T follicular helper cell (primary cell): Measurements from ENCODE around the gene UMAD1.

ENCODE experiments used
- DNase-seq: peaks from one replicate; pipeline ENCODE4 v3.0.0-alpha.2; 2020; ENCODE audit warnings: low read depth

The UMAD1 gene

GRCh38 chr7:7830122-7830878 lies 189.7 kb downstream of the UMAD1 start:
- DNase-seq = no peak

GRCh38 chr7:7832518-7832917 lies 192.0 kb downstream of the UMAD1 start:
- DNase-seq = no peak

- DNase-seq = no peak
These were observed 194.2 kb downstream of the UMAD1 start for GRCh38 chr7:7834761-7835160.

GRCh38 chr7:7841027-7841426 lies 200.5 kb downstream of the UMAD1 start:
- no peak for DNase-seq

GRCh38 chr7:7843240-7843639 lies 202.7 kb downstream of the UMAD1 start:
- DNase-seq = no peak

GRCh38 chr7:7843972-7844371 lies 203.4 kb downstream of the UMAD1 start:
- no peak for DNase-seq

GRCh38 chr7:7848246-7848645 lies 207.7 kb downstream of the UMAD1 start:
- no peak for DNase-seq

GRCh38 chr7:7848892-7849291 lies 208.3 kb downstream of the UMAD1 start:
- DNase-seq = no peak

- DNase-seq = no peak
These were observed 209.6 kb downstream of the UMAD1 start for GRCh38 chr7:7850150-7850549.

- DNase-seq = no peak
These were observed 210.8 kb downstream of the UMAD1 start for GRCh38 chr7:7851381-7851780.

GRCh38 chr7:7851991-7852390 lies 211.4 kb downstream of the UMAD1 start:
- DNase-seq = no peak

GRCh38 chr7:7857143-7857583 lies 216.6 kb downstream of the UMAD1 start:
- DNase-seq = no peak

- DNase-seq = no peak
These were observed 218.0 kb downstream of the UMAD1 start for GRCh38 chr7:7858559-7858958.

GRCh38 chr7:7859411-7859810 lies 218.9 kb downstream of the UMAD1 start:
- DNase-seq = no peak

- DNase-seq = no peak
These were observed 220.7 kb downstream of the UMAD1 start for GRCh38 chr7:7861211-7861633.

- no peak for DNase-seq
These were observed 221.8 kb downstream of the UMAD1 start for GRCh38 chr7:7862393-7862792.

GRCh38 chr7:7867846-7868571 lies 227.5 kb downstream of the UMAD1 start:
- DNase-seq = no peak

- DNase-seq = no peak
These were observed 228.0 kb downstream of the UMAD1 start for GRCh38 chr7:7868572-7868899.

- no peak for DNase-seq
These were observed 228.5 kb downstream of the UMAD1 start for GRCh38 chr7:7869036-7869435.

- no peak for DNase-seq
These were observed 229.1 kb downstream of the UMAD1 start for GRCh38 chr7:7869651-7870050.

GRCh38 chr7:7870555-7870954 lies 230.0 kb downstream of the UMAD1 start:
- no peak for DNase-seq

- DNase-seq = no peak
These were observed 235.9 kb downstream of the UMAD1 start for GRCh38 chr7:7876419-7876818.

- no peak for DNase-seq
These were observed 241.0 kb downstream of the UMAD1 start for GRCh38 chr7:7881581-7881980.

GRCh38 chr7:7882888-7883287 lies 242.3 kb downstream of the UMAD1 start:
- DNase-seq = no peak
